ENCODE results near the gene EPS15. TPM values are rescaled to one million over a fixed set of nuclear protein-coding genes. Genes with fewer than 3 reads are reported as not detected.
"Not testable (repeated sequence)": the region's sequence is repeated elsewhere in the genome, so short reads cannot be mapped to it uniquely, and the experiment has no call there.

Gene EPS15
- total RNA-seq, 1 donor from 2014 or later = 88.5 TPM

- peaks cover 7% of the 10 kb centered on the region for H3K4me1 ChIP-seq
- no peaks in the 10 kb centered on the region for H3K36me3 ChIP-seq
- ATAC-seq = no peak
- H3K4me3 ChIP-seq = no peak overlapping the region
- intact Hi-C loops (cut with DNase I) = no loop called here
- TF ChIP-seq CTCF (IDR thresholded peaks at IDR 0.05) = no peak
- H3K27ac ChIP-seq = no peak overlapping the region
- no peak for DNase-seq
- H3K9me3 ChIP-seq = no peaks in the 10 kb centered on the region
- H3K27me3 ChIP-seq = no peaks in the 10 kb centered on the region
These were observed 45.1 kb upstream of the EPS15 start for GRCh38 chr1:51564124-51564523.

- H3K9me3 ChIP-seq = no peaks in the 10 kb centered on the region
- DNase-seq = no peak
- intact Hi-C loops (cut with DNase I) = no loop called here
- no peaks in the 10 kb centered on the region for H3K36me3 ChIP-seq
- no peak for TF ChIP-seq CTCF (IDR thresholded peaks at IDR 0.05)
- H3K4me1 ChIP-seq = no peaks in the 10 kb centered on the region
- no peak for ATAC-seq
- H3K27ac ChIP-seq = no peak overlapping the region
- H3K27me3 ChIP-seq = no peaks in the 10 kb centered on the region
- H3K4me3 ChIP-seq = no peak overlapping the region
These were observed 42.6 kb upstream of the EPS15 start for GRCh38 chr1:51561702-51562101.

- not testable (repeated sequence) for H3K9me3 ChIP-seq
These were observed 41.8 kb upstream of the EPS15 start for GRCh38 chr1:51560895-51561294.

GRCh38 chr1:51560034-51560433 is 41.0 kb upstream of the EPS15 start:
- Histone ChIP-seq H3K27ac (no peak overlapping the region), H3K4me1 (no peaks in the 10 kb centered on the region), H3K36me3 (no peaks in the 10 kb centered on the region), H3K4me3 (no peak overlapping the region), H3K9me3 (no peaks in the 10 kb centered on the region), H3K27me3 (no peaks in the 10 kb centered on the region)
- TF ChIP-seq CTCF (IDR thresholded peaks at IDR 0.05) = no peak
- intact Hi-C loops (cut with DNase I) = no loop called here
- no peak for DNase-seq
- ATAC-seq = no peak

More at GRCh38 chr1:51560895-51561294, 41.8 kb upstream of the EPS15 start:
- intact Hi-C loops (cut with DNase I); H3K27me3 ChIP-seq; H3K4me1 ChIP-seq; H3K4me3 ChIP-seq; H3K27ac ChIP-seq; DNase-seq; H3K36me3 ChIP-seq: not testable (repeated sequence)
- peak; percentile 43 for ATAC-seq

- Histone ChIP-seq H3K36me3 (no peaks in the 10 kb centered on the region), H3K4me3 (no peak overlapping the region), H3K27me3 (no peaks in the 10 kb centered on the region), H3K4me1 (no peaks in the 10 kb centered on the region), H3K9me3 (no peaks in the 10 kb centered on the region), H3K27ac (no peak overlapping the region)
- intact Hi-C loops (cut with DNase I) = no loop called here
- no peak for DNase-seq
- no peak for TF ChIP-seq CTCF (IDR thresholded peaks at IDR 0.05)
- ATAC-seq = no peak
These were observed 40.4 kb upstream of the EPS15 start for GRCh38 chr1:51559501-51559900.

- TF ChIP-seq CTCF (IDR thresholded peaks at IDR 0.05) = no peak
- Histone ChIP-seq H3K36me3 (no peaks in the 10 kb centered on the region), H3K4me3 (no peak overlapping the region), H3K27ac (no peak overlapping the region), H3K27me3 (no peaks in the 10 kb centered on the region), H3K9me3 (no peaks in the 10 kb centered on the region), H3K4me1 (no peaks in the 10 kb centered on the region)
- intact Hi-C loops (cut with DNase I) = no loop called here
- ATAC-seq (no peak), DNase-seq (no peak)
These were observed 40.0 kb upstream of the EPS15 start for GRCh38 chr1:51559064-51559500.
